Uterus (tissue), 2 donors: ENCODE measurements around the gene FANCC.

Experiments used
- CTCF ChIP-seq, 4 experiments: fragments of 200-600 bp in 2 of 4; fragments of 450-650 bp in 2 of 4; sonication (generic) in 2 of 4; IDR thresholded peaks; one replicate each; pipeline ENCODE4 v1.5.1; 2016 to 2019; ENCODE audit warnings: antibody characterized with exemption in 4 of 4, mild to moderate bottlenecking in 2 of 4, moderate library complexity in 1 of 4
- POLR2A ChIP-seq, 2 donors: fragments of 450-650 bp; IDR thresholded peaks; one replicate each; pipeline ENCODE4 v1.6.1; 2016; ENCODE audit warnings: antibody characterized with exemption in 2 of 2, mild to moderate bottlenecking in 1 of 2, moderate library complexity in 1 of 2

GRCh38 chr9:95206143-95206542 is 111.4 kb downstream of the FANCC start:
- TF ChIP-seq CTCF (IDR thresholded peaks at IDR 0.05) (no peak), POLR2A (IDR thresholded peaks at IDR 0.05) (no peak)
